IMR-90 (cell line): Measurements from ENCODE around the gene DNM1. TPM values are rescaled to one million over a fixed set of nuclear protein-coding genes. Genes with fewer than 3 reads are reported as not detected.

Source experiments
- ATAC-seq: fragments of 200-7000 bp; cut with Tn5 transposase; 2 replicates; pipeline ENCODE4 v1.9.1; 2020; ENCODE audit warnings: low read depth, mild to moderate bottlenecking, moderate library complexity
- BruUV-seq: library from RNA; stranded (reverse); fragments of 400-500 nt; replicated peaks from 2 replicates; lab custom pipeline; 2021; lab: Mats Ljungman, UMichigan
- CTCF ChIA-PET: fragments of 300-600 bp; formaldehyde crosslinking; extraction: SDS; loops from one replicate; lab custom pipeline; 2021; ENCODE audit warnings: antibody characterized with exemption; lab: Yijun Ruan, JAX
- POLR2A ChIA-PET: fragments of 300-600 bp; sonication (Branson Sonifier 250); formaldehyde crosslinking; loops from one replicate; lab custom pipeline; 2022; ENCODE audit warnings: antibody characterized with exemption; ENCODE audit not compliant: unreplicated experiment; lab: Charles Lee
- DNase-seq: peaks from one replicate; pipeline ENCODE4 v3.0.0; 2013
- H2AFZ ChIP-seq: replicated peaks from 2 replicates; pipeline ENCODE3; 2013; ENCODE audit warnings: low read length, mild to moderate bottlenecking; ENCODE audit not compliant: poor library complexity
- H2AK5ac ChIP-seq: 2 replicates; pipeline ENCODE4 v1.6.1; 2013; ENCODE audit warnings: low read depth, low read length, inconsistent platforms
- H2AK9ac ChIP-seq: replicated peaks from 2 replicates; pipeline ENCODE3; 2013; ENCODE audit warnings: mild to moderate bottlenecking, low read depth, low read length, moderate library complexity; ENCODE audit not compliant: poor library complexity
- H2BK120ac ChIP-seq: 2 replicates; pipeline ENCODE4 v1.6.1; 2013; ENCODE audit warnings: low read depth, low read length, inconsistent platforms
- H2BK15ac ChIP-seq: 3 replicates; pipeline ENCODE4 v1.6.1; 2013; ENCODE audit warnings: low read depth, low read length, inconsistent platforms
- H2BK20ac ChIP-seq: 2 replicates; pipeline ENCODE4 v1.6.1; 2013; ENCODE audit warnings: low read depth, mild to moderate bottlenecking, inconsistent platforms, low read length, moderate library complexity
- H2BK5ac ChIP-seq: 2 replicates; pipeline ENCODE4 v1.6.1; 2013; ENCODE audit warnings: mild to moderate bottlenecking, low read depth, low read length, inconsistent platforms; ENCODE audit not compliant: poor library complexity, severe bottlenecking
- H3K14ac ChIP-seq: replicated peaks from 2 replicates; pipeline ENCODE4 v1.6.1; 2013; ENCODE audit warnings: low read depth, low read length, inconsistent platforms
- H3K18ac ChIP-seq: 2 replicates; pipeline ENCODE4 v1.6.1; 2013; ENCODE audit warnings: low read depth, low read length, control low read depth
- H3K23ac ChIP-seq: 2 replicates; pipeline ENCODE4 v1.6.1; 2013; ENCODE audit warnings: low read depth, low read length, inconsistent platforms
- H3K27ac ChIP-seq: 2 replicates; pipeline ENCODE4 v1.5.1; 2013; ENCODE audit warnings: mild to moderate bottlenecking, control low read depth, low read length; ENCODE audit not compliant: insufficient read depth
- H3K27me3 ChIP-seq: 2 replicates; pipeline ENCODE4 v1.6.1; 2013; ENCODE audit warnings: low read length; ENCODE audit not compliant: control insufficient read depth, insufficient read depth
- H3K36me3 ChIP-seq: 2 replicates; pipeline ENCODE4 v1.6.1; 2013; ENCODE audit warnings: low read length, mixed read lengths; ENCODE audit not compliant: control insufficient read depth, insufficient read depth
- H3K4ac ChIP-seq: 2 replicates; pipeline ENCODE4 v1.6.1; 2013; ENCODE audit warnings: low read depth, low read length, inconsistent platforms
- H3K4me1 ChIP-seq: 2 replicates; pipeline ENCODE4 v1.6.1; 2013; ENCODE audit warnings: low read length, mixed read lengths; ENCODE audit not compliant: control insufficient read depth, insufficient read depth
- H3K4me2 ChIP-seq: 2 replicates; pipeline ENCODE4 v1.6.1; 2013; ENCODE audit warnings: low read depth, mild to moderate bottlenecking, control low read depth, low read length, moderate library complexity
- H3K4me3 ChIP-seq: 2 replicates; pipeline ENCODE4 v1.5.1; 2013; ENCODE audit warnings: low read depth, mild to moderate bottlenecking, control low read depth, low read length, moderate library complexity; ENCODE audit not compliant: insufficient read depth
- H3K56ac ChIP-seq: 2 replicates; pipeline ENCODE4 v1.6.1; 2013; ENCODE audit warnings: low read length, inconsistent platforms; ENCODE audit not compliant: insufficient read depth; ENCODE audit errors: extremely low read depth
- H3K79me1 ChIP-seq, 2 experiments: 2 replicates each; pipeline ENCODE4 v1.6.1; 2013; ENCODE audit warnings: low read length in 2 of 2, inconsistent platforms in 1 of 2, low read depth in 1 of 2
- H3K9ac ChIP-seq: 2 replicates; pipeline ENCODE4 v1.6.1; 2013; ENCODE audit warnings: low read depth, low read length, control low read depth
- H3K9me1 ChIP-seq: 2 replicates; pipeline ENCODE4 v1.6.1; 2013; ENCODE audit warnings: low read length, inconsistent platforms; ENCODE audit not compliant: insufficient read depth
- H3K9me3 ChIP-seq: 2 replicates; pipeline ENCODE4 v1.6.1; 2013; ENCODE audit warnings: low read length; ENCODE audit not compliant: control insufficient read depth, insufficient read depth
- H4K20me1 ChIP-seq: 2 replicates; pipeline ENCODE4 v1.6.1; 2013; ENCODE audit warnings: low read length, inconsistent platforms; ENCODE audit not compliant: insufficient read depth
- H4K5ac ChIP-seq: 2 replicates; pipeline ENCODE4 v1.6.1; 2013; ENCODE audit warnings: mild to moderate bottlenecking, low read depth, low read length, control low read depth
- H4K8ac ChIP-seq, 2 experiments: 2 replicates each; pipeline ENCODE4 v1.6.1; 2013; ENCODE audit warnings: low read depth in 2 of 2, low read length in 2 of 2, control low read depth in 1 of 2, inconsistent platforms in 1 of 2
- H4K91ac ChIP-seq: 2 replicates; pipeline ENCODE4 v1.6.1; 2013; ENCODE audit warnings: low read depth, low read length, inconsistent platforms; ENCODE audit not compliant: insufficient read depth
- BHLHE40 ChIP-seq: fragments of 150-350 bp; IDR thresholded peaks from 2 replicates; pipeline ENCODE4 v1.6.1; 2016; ENCODE audit warnings: mild to moderate bottlenecking, low read depth, low read length
- CTCF ChIP-seq: conservative IDR thresholded peaks from 2 replicates; pipeline ENCODE4 v1.5.1; 2012; ENCODE audit warnings: mild to moderate bottlenecking, low read depth, low read length, improper control_type of control experiment
- MAZ ChIP-seq: IDR thresholded peaks from 2 replicates; pipeline ENCODE4 v1.6.1; 2012; ENCODE audit warnings: low read depth, mild to moderate bottlenecking, low read length, improper control_type of control experiment, moderate library complexity, borderline replicate concordance
- MXI1 ChIP-seq: IDR thresholded peaks from 2 replicates; pipeline ENCODE4 v1.6.1; 2012; ENCODE audit warnings: low read depth, mild to moderate bottlenecking, low read length, moderate library complexity, borderline replicate concordance
- NFE2L2 ChIP-seq: fragments of 150-350 bp; IDR thresholded peaks from 2 replicates; pipeline ENCODE4 v1.6.1; 2016; ENCODE audit warnings: low read depth, mild to moderate bottlenecking, low read length
- POLR2A ChIP-seq: IDR thresholded peaks from 2 replicates; pipeline ENCODE4 v1.6.1; 2012; ENCODE audit warnings: mild to moderate bottlenecking, low read depth, low read length
- RCOR1 ChIP-seq: IDR thresholded peaks from 2 replicates; pipeline ENCODE4 v1.6.1; 2012; ENCODE audit warnings: mild to moderate bottlenecking, low read length, improper control_type of control experiment; ENCODE audit not compliant: insufficient replicate concordance
- RFX5 ChIP-seq: IDR thresholded peaks from 2 replicates; pipeline ENCODE4 v1.8.0; 2012; ENCODE audit warnings: low read depth, mild to moderate bottlenecking, low read length, moderate library complexity
- USF2 ChIP-seq: fragments of 150-350 bp; IDR thresholded peaks from 2 replicates; pipeline ENCODE4 v1.6.1; 2017; ENCODE audit warnings: mild to moderate bottlenecking, antibody characterized with exemption, low read length, low read depth
- WGBS, 2 experiments: methylation state at CpG; one replicate each; pipeline versions ENCODE4 v1.1.5 to v1.1.7; 2013; ENCODE audit warnings: missing lambda C conversion rate in 2 of 2; ENCODE audit not compliant: insufficient read length in 1 of 2; ENCODE audit errors: extremely low coverage in 2 of 2; 5-methylcytosine and 5-hydroxymethylcytosine counted together
- dilution Hi-C: fragments of 300-500 bp; cut with HindIII; formaldehyde crosslinking; loops from one replicate; pipeline ENCODE4 v1.14.3; 2018; ENCODE audit warnings: low sequenced_read_pairs; ENCODE audit not compliant: unreplicated experiment
- in situ Hi-C: fragments of 300-500 bp; cut with MboI; formaldehyde crosslinking; loops from 3 replicates; pipeline ENCODE4 v1.14.3; 2019; ENCODE audit warnings: low sequenced_read_pairs, inconsistent platforms, mixed read lengths
- intact Hi-C: fragments of 100-400 bp; cut with micrococcal nuclease; formaldehyde crosslinking; loops from 2 replicates; pipeline ENCODE4 v1.10.0; 2022
- polyA plus RNA-seq, 3 experiments: library from polyadenylated mRNA; depleted of rRNA; stranded (reverse); fragments of >200 nt; gene quantifications; 2 replicates each; pipeline ENCODE4 v1.2.3, GENCODE V29; 2012; ENCODE audit warnings: low replicate concordance in 1 of 3
- total RNA-seq: library from RNA; depleted of rRNA; stranded (reverse); fragments of >200 nt; gene quantifications from 2 replicates; pipeline ENCODE4 v1.2.3, GENCODE V29; 2012

The DNM1 gene
- total and polyA plus RNA-seq, 2 of the 4 experiments (the other 2 are of a cell fraction), result 13.6 to 17.7 TPM

GRCh38 chr9:128168731-128169308 lies 34.4 kb upstream of the DNM1 start:
- Histone ChIP-seq H3K4me3 (no peak overlapping the region), H3K9me1 (peaks cover 11% of the 10 kb centered on the region), H4K8ac (no peak overlapping the region), H2BK20ac (no peak overlapping the region), H3K56ac (no peak overlapping the region), H2AFZ (peak overlapping the region; percentile 43), H4K91ac (no peak overlapping the region), H2AK9ac (peak overlapping the region; percentile 82), H3K9me3 (no peaks in the 10 kb centered on the region), H3K4me2 (no peak overlapping the region), H3K27me3 (no peaks in the 10 kb centered on the region), H2BK5ac (no peak overlapping the region), H3K9ac (no peak overlapping the region), H3K4ac (no peak overlapping the region), H3K36me3 (peaks cover 51% of the 10 kb centered on the region), H3K14ac (no peak overlapping the region), H2AK5ac (no peak overlapping the region), H4K20me1 (peaks cover 4% of the 10 kb centered on the region; the same call in 1 of the 2 replicates), H2BK120ac (no peak overlapping the region), H2BK15ac (no peak overlapping the region), H3K23ac (no peak overlapping the region), H3K4me1 (peaks cover 3% of the 10 kb centered on the region; the same call in 1 of the 2 replicates), H3K18ac (no peak overlapping the region), H3K79me1 (peaks cover 3 to 44% of the 10 kb centered on the region in 2 experiments), H4K5ac (no peak overlapping the region), H3K27ac (no peak overlapping the region)
- DNase-seq (no peak), ATAC-seq (peak; percentile 16; the same call in 1 of the 2 replicates)
- dilution Hi-C loops (no loop called here), intact Hi-C loops (no loop called here), in situ Hi-C loops (no loop called here)
- no TSS peak for BruUV-seq
- CTCF ChIA-PET, result no interaction called here
- POLR2A ChIA-PET, result no interaction called here
- TF ChIP-seq USF2, result no peak
- TF ChIP-seq BHLHE40, result no peak
- no peak for TF ChIP-seq NFE2L2
- TF ChIP-seq MXI1, result no peak
- TF ChIP-seq RFX5, result no peak
- no peak for TF ChIP-seq CTCF
- no peak for TF ChIP-seq POLR2A
- no peak for TF ChIP-seq RCOR1
- TF ChIP-seq MAZ, result no peak
- 100% methylated on average over 2 of the region's 8 CpGs for WGBS, 2 experiments
